Stimulated activated memory B cell treated with anti-CD40 and anti-IgM and Interleukin-4, amounts not matched to agents 10 μg/mL and 1 μg/mL and 100 μg/mL, for 72 hours (primary cell): ENCODE results near the gene SON.
"Not testable (repeated sequence)": the region's sequence is repeated elsewhere in the genome, so short reads cannot be mapped to it uniquely, and the experiment has no call there.

Experiments used
- ATAC-seq: fragments of 150-1000 bp; cut with Tn5 transposase; 2 replicates; pipeline ENCODE4 v1.10.0; 2021
- H3K27ac Mint-ChIP-seq: one replicate; pipeline ENCODE4 v1.8.0; 2022; ENCODE audit warnings: mild to moderate bottlenecking, mixed read lengths
- H3K27me3 Mint-ChIP-seq: one replicate; pipeline ENCODE4 v1.8.0; 2022; ENCODE audit warnings: mixed read lengths
- H3K36me3 Mint-ChIP-seq: one replicate; pipeline ENCODE4 v1.8.0; 2022; ENCODE audit warnings: mixed read lengths
- H3K4me1 Mint-ChIP-seq: one replicate; pipeline ENCODE4 v1.8.0; 2022; ENCODE audit warnings: mixed read lengths
- H3K4me3 Mint-ChIP-seq: one replicate; pipeline ENCODE4 v1.8.0; 2022; ENCODE audit warnings: mild to moderate bottlenecking, moderate library complexity, mixed read lengths
- H3K9me3 Mint-ChIP-seq: one replicate; pipeline ENCODE4 v1.8.0; 2022; ENCODE audit warnings: mixed read lengths

Gene SON

DNA sequence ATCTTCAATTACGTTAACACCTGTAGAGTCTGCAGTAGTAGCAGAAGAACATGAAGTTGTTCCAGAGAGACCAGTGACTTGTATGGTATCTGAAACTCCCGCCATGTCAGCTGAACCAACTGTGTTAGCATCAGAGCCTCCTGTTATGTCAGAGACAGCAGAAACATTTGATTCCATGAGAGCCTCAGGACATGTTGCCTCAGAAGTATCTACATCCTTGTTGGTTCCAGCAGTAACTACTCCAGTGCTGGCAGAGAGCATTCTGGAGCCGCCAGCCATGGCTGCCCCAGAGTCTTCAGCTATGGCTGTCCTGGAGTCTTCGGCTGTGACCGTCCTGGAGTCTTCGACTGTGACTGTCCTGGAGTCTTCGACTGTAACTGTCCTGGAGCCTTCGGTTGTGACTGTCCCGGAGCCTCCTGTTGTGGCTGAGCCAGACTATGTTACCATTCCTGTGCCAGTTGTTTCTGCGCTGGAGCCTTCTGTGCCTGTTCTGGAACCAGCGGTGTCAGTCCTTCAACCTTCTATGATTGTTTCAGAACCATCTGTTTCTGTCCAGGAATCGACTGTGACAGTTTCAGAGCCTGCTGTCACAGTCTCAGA is 10.3 kb downstream of the SON start:
- Mint-ChIP-seq H3K36me3 (peaks cover 57% of the 10 kb centered on the region), H3K27me3 (no peaks in the 10 kb centered on the region), H3K4me3 (no peak overlapping the region), H3K27ac (no peak overlapping the region), H3K9me3 (no peaks in the 10 kb centered on the region), H3K4me1 (peaks cover 40% of the 10 kb centered on the region)
- ATAC-seq: no peak

DNA sequence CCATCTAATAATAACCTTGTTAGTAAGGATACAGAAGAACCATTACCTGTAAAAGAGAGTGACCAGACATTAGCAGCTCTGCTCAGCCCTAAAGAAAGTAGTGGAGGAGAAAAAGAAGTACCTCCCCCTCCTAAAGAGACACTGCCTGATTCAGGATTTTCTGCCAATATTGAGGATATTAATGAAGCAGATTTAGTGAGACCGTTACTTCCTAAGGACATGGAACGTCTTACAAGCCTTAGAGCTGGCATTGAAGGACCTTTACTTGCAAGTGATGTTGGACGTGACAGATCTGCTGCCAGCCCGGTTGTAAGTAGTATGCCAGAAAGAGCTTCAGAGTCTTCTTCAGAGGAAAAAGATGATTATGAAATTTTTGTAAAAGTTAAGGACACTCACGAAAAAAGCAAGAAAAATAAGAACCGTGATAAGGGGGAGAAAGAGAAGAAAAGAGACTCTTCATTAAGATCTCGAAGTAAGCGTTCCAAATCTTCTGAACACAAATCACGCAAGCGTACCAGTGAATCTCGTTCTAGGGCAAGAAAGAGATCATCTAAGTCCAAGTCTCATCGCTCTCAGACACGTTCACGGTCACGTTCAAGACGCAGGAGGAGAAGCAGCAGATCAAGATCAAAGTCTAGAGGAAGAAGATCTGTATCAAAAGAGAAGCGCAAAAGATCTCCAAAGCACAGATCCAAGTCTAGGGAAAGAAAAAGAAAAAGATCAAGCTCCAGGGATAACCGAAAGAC is 11.6 kb downstream of the SON start:
- Mint-ChIP-seq H3K4me1 (peaks cover 40% of the 10 kb centered on the region), H3K9me3 (no peaks in the 10 kb centered on the region), H3K27ac (no peak overlapping the region), H3K27me3 (no peaks in the 10 kb centered on the region), H3K4me3 (peak overlapping the region; percentile 18), H3K36me3 (peaks cover 62% of the 10 kb centered on the region)
- ATAC-seq: no peak

DNA sequence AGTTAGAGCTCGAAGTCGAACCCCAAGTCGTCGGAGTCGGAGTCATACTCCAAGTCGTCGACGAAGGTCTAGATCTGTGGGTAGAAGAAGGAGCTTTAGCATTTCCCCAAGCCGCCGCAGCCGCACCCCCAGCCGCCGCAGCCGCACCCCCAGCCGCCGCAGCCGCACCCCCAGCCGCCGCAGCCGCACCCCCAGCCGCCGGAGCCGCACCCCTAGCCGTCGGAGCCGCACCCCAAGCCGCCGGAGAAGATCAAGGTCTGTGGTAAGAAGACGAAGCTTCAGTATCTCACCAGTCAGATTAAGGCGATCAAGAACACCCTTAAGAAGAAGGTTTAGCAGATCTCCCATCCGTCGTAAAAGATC is 12.1 kb downstream of the SON start:
- Mint-ChIP-seq H3K27ac (no peak overlapping the region), H3K36me3 (peaks cover 61% of the 10 kb centered on the region), H3K9me3 (no peaks in the 10 kb centered on the region), H3K27me3 (no peaks in the 10 kb centered on the region), H3K4me3 (no peak overlapping the region), H3K4me1 (peaks cover 37% of the 10 kb centered on the region)
- no peak for ATAC-seq

DNA sequence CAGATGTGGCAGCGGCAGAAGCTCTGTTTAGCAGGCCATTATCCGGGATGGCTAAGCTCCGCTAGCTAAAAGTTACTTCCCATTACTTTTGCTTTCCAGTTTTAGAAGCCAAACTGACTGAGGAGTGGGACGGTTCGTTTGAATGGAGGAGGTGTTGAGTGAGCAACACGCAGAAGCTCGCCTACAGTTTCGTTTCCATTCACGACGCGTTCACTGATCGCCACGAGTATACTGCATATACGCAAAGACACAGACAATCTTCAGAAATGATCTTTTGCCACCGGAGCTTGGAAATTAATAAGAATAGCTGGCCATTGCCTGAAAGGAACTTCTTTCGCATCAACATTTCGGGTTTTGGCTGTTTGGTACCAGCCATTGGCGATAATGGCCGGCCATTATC is 14.6 kb downstream of the SON start:
- peaks cover 45% of the 10 kb centered on the region for H3K4me1 Mint-ChIP-seq
- peaks cover 73% of the 10 kb centered on the region for H3K36me3 Mint-ChIP-seq
- no peak overlapping the region for H3K27ac Mint-ChIP-seq
- H3K27me3 Mint-ChIP-seq: no peaks in the 10 kb centered on the region
- no peak for ATAC-seq
- H3K4me3 Mint-ChIP-seq: no peak overlapping the region
- H3K9me3 Mint-ChIP-seq: no peaks in the 10 kb centered on the region

DNA sequence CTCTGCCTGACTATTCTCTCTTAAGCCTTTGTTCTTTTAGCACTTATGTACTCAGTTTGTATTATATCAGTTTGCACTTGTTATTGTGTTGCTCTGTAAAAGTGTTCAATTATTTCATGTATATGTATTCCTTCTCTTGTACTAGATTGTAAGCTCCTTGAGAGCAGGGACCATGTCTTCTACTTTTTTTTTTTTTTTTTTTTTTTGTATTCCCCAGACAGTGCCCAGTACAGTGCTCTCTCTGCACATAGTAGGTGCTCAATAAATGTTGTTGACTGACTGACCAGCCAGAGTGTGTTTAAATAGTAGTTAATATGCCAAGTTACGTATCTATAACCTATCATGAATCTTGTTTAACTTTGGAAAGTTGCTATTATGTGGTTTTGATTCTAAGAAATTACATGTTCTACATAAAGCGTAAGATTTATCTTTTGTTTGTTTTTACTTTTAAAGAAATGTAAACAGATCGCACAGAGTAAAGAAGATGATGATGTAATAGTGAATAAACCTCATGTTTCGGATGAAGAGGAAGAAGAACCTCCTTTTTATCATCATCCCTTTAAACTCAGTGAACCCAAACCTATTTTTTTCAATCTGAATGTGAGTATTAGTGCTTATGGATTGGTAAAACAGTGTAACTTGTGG is 16.1 kb downstream of the SON start:
- Mint-ChIP-seq H3K9me3 (no peaks in the 10 kb centered on the region), H3K27ac (no peak overlapping the region), H3K4me1 (peaks cover 41% of the 10 kb centered on the region)

DNA sequence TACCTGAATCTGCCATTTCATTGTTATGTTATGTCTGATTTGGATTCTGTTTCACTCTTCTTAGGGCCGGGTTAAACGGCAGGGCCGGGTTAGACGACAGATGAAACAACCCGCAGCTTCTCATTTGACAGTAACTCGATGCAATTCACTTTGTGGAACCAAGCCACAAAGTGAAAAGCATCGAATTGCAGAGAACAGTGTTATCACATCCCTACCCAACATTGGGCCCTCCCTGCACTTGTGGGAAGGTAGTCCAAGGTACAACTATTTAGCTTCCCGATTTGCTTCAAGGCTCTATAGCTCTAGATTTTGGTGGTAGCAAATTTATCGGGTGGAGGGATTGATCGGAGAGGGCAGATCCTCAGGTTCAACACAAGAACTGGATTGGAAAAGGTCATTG is 17.0 kb downstream of the SON start:
- Mint-ChIP-seq H3K4me3 (no peak overlapping the region), H3K9me3 (no peaks in the 10 kb centered on the region), H3K36me3 (peaks cover 66% of the 10 kb centered on the region), H3K27me3 (no peaks in the 10 kb centered on the region), H3K27ac (no peak overlapping the region), H3K4me1 (peaks cover 34% of the 10 kb centered on the region)
- no peak for ATAC-seq

More for the DNA sequence above, 16.1 kb downstream of the SON start:
- Mint-ChIP-seq H3K36me3 (peaks cover 75% of the 10 kb centered on the region), H3K4me3 (no peak overlapping the region), H3K27me3 (no peaks in the 10 kb centered on the region)
- no peak for ATAC-seq

DNA sequence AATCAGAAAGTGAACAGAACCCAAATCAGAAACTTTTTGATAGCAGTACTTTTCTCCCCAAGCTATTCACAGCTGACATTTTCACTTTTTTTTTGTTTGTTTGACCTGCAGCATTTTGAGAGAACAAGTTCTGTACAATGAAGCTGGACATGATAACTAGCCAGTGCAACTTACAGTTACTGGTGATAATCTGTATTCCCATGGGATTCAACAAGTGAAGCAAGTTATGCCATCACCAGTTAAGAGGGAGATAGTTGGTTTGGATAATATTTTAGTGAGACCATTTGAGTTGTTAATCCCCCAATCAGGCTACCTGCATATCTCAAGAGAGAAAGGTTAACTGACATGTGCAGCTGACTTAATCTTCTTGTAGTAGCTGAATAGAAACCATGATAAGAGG is 18.1 kb downstream of the SON start:
- Mint-ChIP-seq H3K4me3 (no peak overlapping the region), H3K36me3 (peaks cover 59% of the 10 kb centered on the region), H3K27ac (no peak overlapping the region), H3K27me3 (no peaks in the 10 kb centered on the region), H3K9me3 (no peaks in the 10 kb centered on the region), H3K4me1 (peaks cover 28% of the 10 kb centered on the region)
- ATAC-seq: no peak

DNA sequence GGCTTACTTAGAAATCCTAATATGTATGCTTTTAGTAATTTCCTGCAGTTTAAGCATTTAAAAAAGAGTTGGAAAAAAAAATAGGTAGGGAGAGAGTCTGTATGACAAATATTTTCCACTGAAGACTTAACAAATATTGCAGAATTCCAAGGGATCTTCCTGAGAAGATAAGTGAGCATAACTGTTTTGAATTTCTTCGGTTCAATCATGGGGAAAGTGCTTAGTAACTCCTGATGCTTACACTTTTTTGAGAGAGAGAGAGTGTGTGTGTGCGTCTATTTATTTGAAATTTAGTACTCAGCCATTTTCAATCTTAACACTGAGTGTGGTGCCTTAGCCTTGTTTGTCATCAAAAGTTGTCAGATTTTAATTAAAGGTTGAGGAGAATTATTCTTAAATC is 18.5 kb downstream of the SON start:
- Mint-ChIP-seq H3K9me3 (no peaks in the 10 kb centered on the region), H3K4me1 (peaks cover 24% of the 10 kb centered on the region), H3K36me3 (peaks cover 55% of the 10 kb centered on the region), H3K27me3 (no peaks in the 10 kb centered on the region), H3K4me3 (no peak overlapping the region), H3K27ac (no peak overlapping the region)
- no peak for ATAC-seq

DNA sequence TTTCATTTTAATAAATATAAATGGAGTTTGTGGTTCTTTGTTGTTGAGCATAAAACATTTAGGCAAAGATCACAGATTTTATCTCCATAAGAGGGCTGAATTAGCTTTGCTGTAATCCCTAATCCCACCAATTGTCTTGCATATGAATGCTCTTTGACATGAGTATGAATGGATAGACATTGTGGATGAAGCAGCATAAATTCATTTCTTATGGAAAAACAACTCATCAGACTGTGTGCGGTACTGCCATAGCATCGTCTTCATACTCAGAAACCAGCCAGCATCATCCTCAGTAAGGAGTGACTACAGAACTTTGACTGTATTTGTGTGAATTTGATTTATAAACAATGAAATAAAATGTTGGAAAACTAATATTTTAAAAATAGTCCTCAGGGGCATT is 19.6 kb downstream of the SON start:
- peaks cover 44% of the 10 kb centered on the region for H3K36me3 Mint-ChIP-seq
- ATAC-seq: no peak
- no peaks in the 10 kb centered on the region for H3K9me3 Mint-ChIP-seq
- H3K27me3 Mint-ChIP-seq: no peaks in the 10 kb centered on the region
- H3K4me1 Mint-ChIP-seq: peaks cover 17% of the 10 kb centered on the region
- no peak overlapping the region for H3K27ac Mint-ChIP-seq
- H3K4me3 Mint-ChIP-seq: no peak overlapping the region

DNA sequence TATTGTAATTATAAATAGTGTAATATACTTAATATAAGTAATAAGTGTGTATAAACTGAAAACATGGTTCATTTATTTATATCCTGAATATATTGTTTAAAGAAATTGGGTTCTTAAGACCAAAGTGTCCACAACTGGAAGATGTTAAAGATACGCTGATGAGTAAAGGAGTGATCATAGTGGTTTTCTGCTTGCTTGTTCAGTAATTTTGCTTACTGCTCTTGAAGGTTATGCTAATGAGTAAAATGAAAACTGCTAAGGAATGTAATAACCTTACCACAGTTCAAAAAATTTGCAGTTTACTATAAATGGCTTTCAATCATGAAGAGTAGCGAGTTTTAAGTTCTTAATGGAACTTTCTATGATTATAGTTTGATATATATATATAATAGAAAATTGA is 23.7 kb downstream of the SON start:
- Mint-ChIP-seq H3K27ac (no peak overlapping the region), H3K9me3 (no peaks in the 10 kb centered on the region), H3K36me3 (peaks cover 30% of the 10 kb centered on the region), H3K27me3 (no peaks in the 10 kb centered on the region), H3K4me1 (peaks cover 10% of the 10 kb centered on the region), H3K4me3 (no peak overlapping the region)
- ATAC-seq: no peak

DNA sequence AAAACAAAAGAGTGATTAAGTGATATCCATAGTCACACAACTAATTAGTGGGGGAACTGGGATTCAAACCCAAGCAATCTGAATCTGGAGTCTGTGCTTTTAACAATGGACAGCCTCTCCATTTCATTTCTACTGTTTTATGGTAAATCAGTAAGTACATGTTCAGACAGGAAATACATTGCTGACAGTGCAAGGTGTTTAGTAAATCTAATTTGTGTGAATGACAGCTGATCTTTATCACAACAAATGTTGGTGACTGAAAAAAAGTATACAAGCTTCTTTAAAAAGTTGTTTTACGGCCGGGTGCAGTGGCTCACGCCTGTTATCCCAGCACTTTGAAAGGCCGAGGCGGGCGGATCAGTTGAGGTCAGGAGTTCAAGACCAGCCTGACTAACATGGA is 25.1 kb downstream of the SON start:
- Mint-ChIP-seq H3K4me3 (no peak overlapping the region), H3K27ac (no peak overlapping the region), H3K9me3 (no peaks in the 10 kb centered on the region), H3K27me3 (no peaks in the 10 kb centered on the region), H3K36me3 (peaks cover 31% of the 10 kb centered on the region), H3K4me1 (peaks cover 9% of the 10 kb centered on the region)
- no peak for ATAC-seq

DNA sequence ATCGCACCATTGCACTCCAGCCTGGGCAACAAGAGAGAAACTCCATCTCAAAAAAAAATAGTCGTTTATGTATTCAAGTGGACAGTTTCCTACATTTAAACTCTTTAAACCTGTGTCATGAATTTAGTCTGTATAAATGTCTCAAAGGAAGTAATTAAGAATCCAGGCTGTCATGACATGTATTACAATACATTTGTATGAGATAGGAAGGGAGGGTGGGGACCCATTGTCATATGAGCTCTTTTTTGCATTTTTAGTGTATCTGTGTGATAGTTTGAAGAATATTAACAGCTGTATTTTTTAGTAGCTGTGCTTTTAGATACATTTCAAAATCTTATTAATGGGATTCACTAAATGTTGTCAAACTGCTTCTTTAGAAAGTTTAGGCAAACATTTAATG is 25.6 kb downstream of the SON start:
- peaks cover 9% of the 10 kb centered on the region for H3K4me1 Mint-ChIP-seq
- H3K36me3 Mint-ChIP-seq: peaks cover 33% of the 10 kb centered on the region
- H3K27ac Mint-ChIP-seq: no peak overlapping the region
- no peak overlapping the region for H3K4me3 Mint-ChIP-seq
- no peaks in the 10 kb centered on the region for H3K27me3 Mint-ChIP-seq
- H3K9me3 Mint-ChIP-seq: no peaks in the 10 kb centered on the region
- no peak for ATAC-seq

DNA sequence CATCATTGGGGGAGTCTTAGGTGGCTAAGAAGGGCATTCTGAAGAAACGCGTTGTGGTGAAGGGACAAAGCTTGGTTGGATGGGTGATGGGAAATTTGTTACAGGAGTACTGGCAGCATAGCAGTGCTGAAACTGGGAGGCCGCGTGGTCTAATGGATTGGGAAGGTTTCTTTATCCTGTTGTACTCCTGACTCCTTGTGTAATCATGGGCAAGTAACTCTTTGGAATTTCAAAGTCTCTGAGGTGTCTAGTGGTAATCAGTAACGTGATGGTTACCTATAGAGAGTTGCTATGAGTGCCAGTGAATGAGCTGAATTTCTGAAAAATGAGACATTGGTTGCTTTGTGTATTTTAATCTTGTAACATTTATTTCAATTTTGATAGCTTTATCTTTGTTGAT is 27.2 kb downstream of the SON start:
- Mint-ChIP-seq H3K27ac (peak overlapping the region; percentile 55), H3K4me3 (no peak overlapping the region), H3K27me3 (no peaks in the 10 kb centered on the region), H3K9me3 (no peaks in the 10 kb centered on the region), H3K4me1 (peaks cover 9% of the 10 kb centered on the region), H3K36me3 (peaks cover 40% of the 10 kb centered on the region)
- no peak for ATAC-seq

DNA sequence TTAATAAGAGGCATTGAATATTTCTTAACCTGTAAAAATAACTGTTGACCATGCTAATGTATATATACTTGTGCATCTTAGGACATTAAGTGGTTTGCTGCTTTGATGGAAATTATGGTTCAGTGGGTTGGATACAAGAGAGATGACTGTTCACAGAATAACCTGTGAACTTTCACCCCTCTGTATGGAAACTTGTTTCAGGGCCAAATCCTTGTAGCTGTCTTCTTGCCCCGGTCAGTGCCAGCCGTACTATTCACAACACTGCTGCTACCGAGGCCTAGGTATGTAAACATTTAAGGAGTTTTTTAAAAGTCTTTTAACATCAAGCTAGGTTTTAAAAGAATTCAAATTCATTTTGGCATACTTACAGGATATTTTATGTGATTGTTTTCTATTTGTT is 29.5 kb downstream of the SON start:
- H3K27ac Mint-ChIP-seq: peak overlapping the region; percentile 49
- H3K9me3 Mint-ChIP-seq: no peaks in the 10 kb centered on the region
- no peaks in the 10 kb centered on the region for H3K27me3 Mint-ChIP-seq
- no peak for ATAC-seq
- H3K36me3 Mint-ChIP-seq: peaks cover 45% of the 10 kb centered on the region
- H3K4me1 Mint-ChIP-seq: peaks cover 9% of the 10 kb centered on the region
- no peak overlapping the region for H3K4me3 Mint-ChIP-seq

DNA sequence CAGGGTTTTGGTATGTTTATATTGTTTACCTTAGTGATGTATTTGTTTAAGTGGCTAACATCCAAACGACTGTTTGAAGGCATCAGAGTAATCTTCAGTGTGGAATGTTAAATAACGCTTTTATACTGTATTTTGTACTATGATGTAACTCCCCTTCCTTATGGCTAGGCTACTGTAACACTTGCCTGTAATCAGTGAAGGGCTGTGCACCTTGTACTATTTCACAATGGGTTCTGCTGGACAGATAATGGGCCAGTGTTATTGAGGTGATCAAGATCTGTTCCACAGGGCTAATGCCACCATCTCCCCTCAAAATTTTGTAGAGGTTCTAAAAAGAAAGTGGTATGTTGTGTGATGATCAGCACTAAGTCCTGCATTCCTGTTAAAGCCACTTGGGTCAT is 33.9 kb downstream of the SON start:
- peaks cover 25% of the 10 kb centered on the region for H3K36me3 Mint-ChIP-seq
- not testable (repeated sequence) for H3K27ac Mint-ChIP-seq

DNA sequence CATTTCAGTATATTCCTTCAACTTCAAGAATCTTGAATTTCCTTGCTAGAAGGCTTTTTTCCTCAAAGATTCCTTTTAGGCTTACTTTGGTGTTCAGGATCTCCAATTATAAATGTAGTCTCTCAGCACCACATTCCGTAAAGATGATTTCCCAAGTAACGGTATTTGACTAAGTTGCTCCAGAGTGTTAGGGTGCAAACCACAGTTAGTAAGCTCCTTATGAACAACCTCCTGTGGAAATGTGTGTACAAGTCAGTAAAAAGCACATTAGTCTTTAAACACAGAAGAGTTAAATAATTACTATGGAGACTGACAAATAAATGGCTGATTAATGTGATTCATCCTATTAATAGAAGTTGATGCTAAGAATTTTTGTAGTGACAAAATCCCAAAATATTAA is 35.4 kb downstream of the SON start:
- ATAC-seq: no peak
- Mint-ChIP-seq H3K36me3 (peaks cover 18% of the 10 kb centered on the region), H3K9me3 (no peaks in the 10 kb centered on the region), H3K27ac (no peak overlapping the region), H3K27me3 (no peaks in the 10 kb centered on the region), H3K4me3 (no peak overlapping the region), H3K4me1 (no peaks in the 10 kb centered on the region)

More for the DNA sequence above, 33.9 kb downstream of the SON start:
- H3K4me3 Mint-ChIP-seq, H3K4me1 Mint-ChIP-seq, ATAC-seq, H3K27me3 Mint-ChIP-seq, H3K9me3 Mint-ChIP-seq: not testable (repeated sequence)
